HEK293 (cell line): ENCODE data around the gene GSK3B.

Source experiments
- CTCF ChIA-PET: fragments of 350-600 bp; formaldehyde crosslinking; extraction: SDS; loops from one replicate; lab custom pipeline; 2021; ENCODE audit warnings: antibody characterized with exemption; lab: Yijun Ruan, JAX
- POLR2A ChIA-PET: fragments of 300-600 bp; formaldehyde crosslinking; extraction: SDS; loops from one replicate; lab custom pipeline; 2020; ENCODE audit warnings: antibody characterized with exemption, inconsistent platforms; lab: Yijun Ruan, JAX
- H3K27ac ChIP-seq: fragments of 200-500 bp; sonication (Bioruptor generic); 2 replicates; pipeline ENCODE4 v1.5.1; 2014; ENCODE audit warnings: low read depth, low read length, control low read depth, inconsistent platforms; ENCODE audit errors: extremely low read depth
- H3K36me3 ChIP-seq, 2 experiments: fragments of 200-500 bp in 1 of 2; sonication (Bioruptor generic) in 1 of 2; 1 replicate in 1 of 2; 2 replicates in 1 of 2; pipeline ENCODE4 v1.5.1; 2014 to 2017; ENCODE audit warnings: inconsistent platforms in 2 of 2, low read length in 2 of 2; ENCODE audit not compliant: control insufficient read depth in 2 of 2, insufficient read depth in 1 of 2
- H3K4me1 ChIP-seq: fragments of 200-500 bp; sonication (Bioruptor generic); 2 replicates; pipeline ENCODE4 v1.5.1; 2014; ENCODE audit warnings: mild to moderate bottlenecking, low read length, inconsistent platforms; ENCODE audit not compliant: control insufficient read depth, insufficient read depth
- H3K4me3 ChIP-seq: 2 replicates; pipeline ENCODE4 v1.5.1; 2011; ENCODE audit warnings: low read depth, mild to moderate bottlenecking, control low read depth, low read length, moderate library complexity
- H3K9me3 ChIP-seq: fragments of 200-500 bp; sonication (Bioruptor generic); 2 replicates; pipeline ENCODE4 v1.5.1; 2014; ENCODE audit warnings: low read depth, low read length, inconsistent platforms; ENCODE audit not compliant: control insufficient read depth, insufficient read depth
- ATF2 ChIP-seq: fragments of 450-650 bp; formaldehyde crosslinking; IDR thresholded peaks from 2 replicates; pipeline ENCODE4 v1.5.1; 2016; ENCODE audit warnings: missing biosample characterization, missing genetic modification characterization, low read depth
- HOXD13 ChIP-seq: sonication (generic); formaldehyde crosslinking; IDR thresholded peaks from 2 replicates; pipeline ENCODE4 v1.8.0; 2022; ENCODE audit warnings: missing genetic modification reagents, borderline replicate concordance
- INSM2 ChIP-seq: fragments of 450-650 bp; formaldehyde crosslinking; IDR thresholded peaks from 2 replicates; pipeline ENCODE4 v1.5.1; 2016; ENCODE audit warnings: missing biosample characterization, missing genetic modification characterization
- KLF10 ChIP-seq: fragments of 450-650 bp; IDR thresholded peaks from 2 replicates; pipeline ENCODE4 v1.5.1; 2018; ENCODE audit warnings: missing biosample characterization, mild to moderate bottlenecking, missing genetic modification characterization
- KLF7 ChIP-seq: fragments of 450-650 bp; formaldehyde crosslinking; IDR thresholded peaks from 2 replicates; pipeline ENCODE4 v1.5.1; 2016; ENCODE audit warnings: missing biosample characterization, missing genetic modification characterization, borderline replicate concordance
- MYNN ChIP-seq: fragments of 450-650 bp; formaldehyde crosslinking; IDR thresholded peaks from 2 replicates; pipeline ENCODE4 v1.5.1; 2016; ENCODE audit warnings: missing biosample characterization, missing genetic modification characterization, borderline replicate concordance
- SP2 ChIP-seq: fragments of 450-650 bp; formaldehyde crosslinking; IDR thresholded peaks from 2 replicates; pipeline ENCODE4 v1.5.1; 2016; ENCODE audit warnings: missing biosample characterization, missing genetic modification characterization
- ZBTB11 ChIP-seq: fragments of 450-650 bp; formaldehyde crosslinking; conservative IDR thresholded peaks from 2 replicates; pipeline ENCODE4 v1.5.1; 2016; ENCODE audit warnings: low read depth, missing biosample characterization, missing genetic modification characterization
- ZFP37 ChIP-seq: fragments of 450-650 bp; formaldehyde crosslinking; IDR thresholded peaks from 2 replicates; pipeline ENCODE4 v1.5.1; 2016; ENCODE audit warnings: missing biosample characterization, missing genetic modification characterization
- ZFP41 ChIP-seq: fragments of 450-650 bp; formaldehyde crosslinking; IDR thresholded peaks from 2 replicates; pipeline ENCODE4 v1.5.1; 2016; ENCODE audit warnings: missing biosample characterization, missing genetic modification characterization, borderline replicate concordance
- ZNF155 ChIP-seq: fragments of 450-650 bp; formaldehyde crosslinking; IDR thresholded peaks from 2 replicates; pipeline ENCODE4 v1.5.1; 2016; ENCODE audit warnings: missing biosample characterization, missing genetic modification characterization
- ZNF174 ChIP-seq: fragments of 450-650 bp; formaldehyde crosslinking; IDR thresholded peaks from 2 replicates; pipeline ENCODE4 v1.5.0; 2017; ENCODE audit warnings: missing biosample characterization, mild to moderate bottlenecking, missing genetic modification characterization
- ZNF18 ChIP-seq: fragments of 450-650 bp; formaldehyde crosslinking; IDR thresholded peaks from 2 replicates; pipeline ENCODE4 v1.5.1; 2016; ENCODE audit warnings: missing biosample characterization, missing genetic modification characterization
- ZNF2 ChIP-seq: fragments of 450-650 bp; formaldehyde crosslinking; IDR thresholded peaks from 2 replicates; pipeline ENCODE4 v1.5.1; 2016; ENCODE audit warnings: missing biosample characterization, missing genetic modification characterization
- ZNF248 ChIP-seq: fragments of 450-650 bp; formaldehyde crosslinking; IDR thresholded peaks from 2 replicates; pipeline ENCODE4 v1.5.1; 2017; ENCODE audit warnings: missing biosample characterization, missing genetic modification characterization
- ZNF518A ChIP-seq: fragments of 450-650 bp; formaldehyde crosslinking; conservative IDR thresholded peaks from 2 replicates; pipeline ENCODE4 v1.5.1; 2016; ENCODE audit warnings: low read depth, missing biosample characterization, missing genetic modification characterization
- ZNF660 ChIP-seq: fragments of 450-650 bp; IDR thresholded peaks from 2 replicates; pipeline ENCODE4 v1.5.1; 2018; ENCODE audit warnings: missing biosample characterization, mild to moderate bottlenecking, missing genetic modification characterization
- ZNF664 ChIP-seq: fragments of 450-650 bp; formaldehyde crosslinking; IDR thresholded peaks from 2 replicates; pipeline ENCODE4 v1.5.1; 2016; ENCODE audit warnings: missing biosample characterization, missing genetic modification characterization
- ZNF791 ChIP-seq: fragments of 450-650 bp; formaldehyde crosslinking; IDR thresholded peaks from 2 replicates; pipeline ENCODE4 v1.5.1; 2016; ENCODE audit warnings: missing biosample characterization, missing genetic modification characterization
- ZSCAN4 ChIP-seq: fragments of 450-650 bp; formaldehyde crosslinking; IDR thresholded peaks from 2 replicates; pipeline ENCODE4 v1.5.1; 2017; ENCODE audit warnings: missing biosample characterization, missing genetic modification characterization

Gene GSK3B

GRCh38 chr3:119792270-119792669 lies 302.0 kb downstream of the GSK3B start (continued):
- TF ChIP-seq KLF10 (tag by site-specific recombination) = no peak

- CTCF ChIA-PET = no interaction called here
- H3K9me3 ChIP-seq = no peaks in the 10 kb centered on the region
- TF ChIP-seq SP2 (no peak), ZNF518A (tag by site-specific recombination) (no peak), ZNF2 (tag by site-specific recombination) (no peak), ZNF664 (no peak), ZNF155 (no peak), HOXD13 (CRISPR knock-in tag) (no peak), ZNF660 (tag by site-specific recombination) (no peak), ZFP37 (tag by site-specific recombination) (no peak), ZNF248 (tag by site-specific recombination) (no peak), INSM2 (tag by site-specific recombination) (no peak), KLF7 (tag by site-specific recombination) (no peak), ZNF174 (no peak), ATF2 (tag by site-specific recombination) (no peak), ZNF791 (tag by site-specific recombination) (no peak)
Measured at GRCh38 chr3:119790369-119790768, 303.9 kb downstream of the GSK3B start.

GRCh38 chr3:119786409-119786808 lies 307.8 kb downstream of the GSK3B start:
- ChIA-PET POLR2A (no interaction called here), CTCF (interaction anchor here (0.6 to 1.0 kb wide), 2 partner anchors 292 to 396 kb away, joined by 3 to 5 read pairs; no protein-coding TSS in a partner anchor)
- no peaks in the 10 kb centered on the region for H3K4me1 ChIP-seq
- H3K36me3 ChIP-seq = no peaks in the 10 kb centered on the region
- no peaks in the 10 kb centered on the region for H3K9me3 ChIP-seq
- no peak overlapping the region for H3K27ac ChIP-seq
- H3K4me3 ChIP-seq = no peak overlapping the region
- no peak for TF ChIP-seq ZNF18 (tag by site-specific recombination)
- no peak for TF ChIP-seq ZFP41 (tag by site-specific recombination)
- TF ChIP-seq ZBTB11 (tag by site-specific recombination) = no peak
- TF ChIP-seq MYNN = no peak
- no peak for TF ChIP-seq ZSCAN4 (tag by site-specific recombination)

More at GRCh38 chr3:119790369-119790768, 303.9 kb downstream of the GSK3B start:
- POLR2A ChIA-PET = no interaction called here
- Histone ChIP-seq H3K27ac (no peak overlapping the region), H3K36me3 (no peaks in the 10 kb centered on the region), H3K4me3 (no peak overlapping the region), H3K4me1 (no peaks in the 10 kb centered on the region)
